Measurements from ENCODE around the gene KIF12. TPM values are rescaled to one million over a fixed set of nuclear protein-coding genes. Genes with fewer than 3 reads are reported as not detected.

KIF12 gene
- total and polyA plus RNA-seq, 2 experiments from 2014 or later, result 39.9 to 97.3 TPM

- Histone ChIP-seq H2AFZ (no peak overlapping the region), H3K4me3 (no peak overlapping the region), H3K36me3 (replicated peaks; ENCODE audit: insufficient read depth, low read depth) (no peaks in the 10 kb centered on the region), H3K27me3 (no peaks in the 10 kb centered on the region), H3K27ac (no peak overlapping the region), H3K4me2 (no peak overlapping the region), H3K9me2 (replicated peaks; ENCODE audit: insufficient read depth) (no peaks in the 10 kb centered on the region), H3K9me3 (ENCODE audit: low read depth) (no peaks in the 10 kb centered on the region), H3K4me1 (ENCODE audit: insufficient read depth) (peaks cover 7% of the 10 kb centered on the region), H3K79me2 (no peaks in the 10 kb centered on the region), H4K20me1 (ENCODE audit: insufficient read depth, poor library complexity, severe bottlenecking) (no peaks in the 10 kb centered on the region)
- WGBS (ENCODE audit: low lambda C conversion rate, missing lambda C conversion rate), result 85% methylated on average over 9 of the region's 9 CpGs
- DNase-seq (ENCODE audit: low spot score), result no peak
- TF ChIP-seq EZH2 (IDR thresholded peaks at IDR 0.05; ENCODE audit: borderline replicate concordance), result no peak
- TF ChIP-seq EZH2phosphoT487 (IDR thresholded peaks at IDR 0.05; ENCODE audit: low read depth, severe bottlenecking, unreplicated experiment), result no peak
- TF ChIP-seq, protein P1, sequence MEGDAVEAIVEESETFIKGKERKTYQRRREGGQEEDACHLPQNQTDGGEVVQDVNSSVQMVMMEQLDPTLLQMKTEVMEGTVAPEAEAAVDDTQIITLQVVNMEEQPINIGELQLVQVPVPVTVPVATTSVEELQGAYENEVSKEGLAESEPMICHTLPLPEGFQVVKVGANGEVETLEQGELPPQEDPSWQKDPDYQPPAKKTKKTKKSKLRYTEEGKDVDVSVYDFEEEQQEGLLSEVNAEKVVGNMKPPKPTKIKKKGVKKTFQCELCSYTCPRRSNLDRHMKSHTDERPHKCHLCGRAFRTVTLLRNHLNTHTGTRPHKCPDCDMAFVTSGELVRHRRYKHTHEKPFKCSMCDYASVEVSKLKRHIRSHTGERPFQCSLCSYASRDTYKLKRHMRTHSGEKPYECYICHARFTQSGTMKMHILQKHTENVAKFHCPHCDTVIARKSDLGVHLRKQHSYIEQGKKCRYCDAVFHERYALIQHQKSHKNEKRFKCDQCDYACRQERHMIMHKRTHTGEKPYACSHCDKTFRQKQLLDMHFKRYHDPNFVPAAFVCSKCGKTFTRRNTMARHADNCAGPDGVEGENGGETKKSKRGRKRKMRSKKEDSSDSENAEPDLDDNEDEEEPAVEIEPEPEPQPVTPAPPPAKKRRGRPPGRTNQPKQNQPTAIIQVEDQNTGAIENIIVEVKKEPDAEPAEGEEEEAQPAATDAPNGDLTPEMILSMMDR (IDR thresholded peaks at IDR 0.05; ENCODE audit: poor library complexity), result no peak
Observed at GRCh38 chr9:114060711-114061110, 38.4 kb downstream of the KIF12 start.

- H4K20me1 ChIP-seq (ENCODE audit: insufficient read depth, poor library complexity, severe bottlenecking), result no peaks in the 10 kb centered on the region
- DNase-seq (ENCODE audit: low spot score), result no peak
Observed at GRCh38 chr9:114060070-114060469, 39.0 kb downstream of the KIF12 start.

GRCh38 chr9:114059047-114059803 lies 39.9 kb downstream of the KIF12 start:
- H3K36me3 ChIP-seq (replicated peaks; ENCODE audit: insufficient read depth, low read depth), result no peaks in the 10 kb centered on the region
- H3K79me2 ChIP-seq, result no peaks in the 10 kb centered on the region
- no peak overlapping the region for H3K27ac ChIP-seq
- no peaks in the 10 kb centered on the region for H3K27me3 ChIP-seq
- no peak overlapping the region for H3K4me2 ChIP-seq
- H3K9me3 ChIP-seq (ENCODE audit: low read depth), result no peaks in the 10 kb centered on the region
- H3K4me1 ChIP-seq (ENCODE audit: insufficient read depth), result peaks cover 7% of the 10 kb centered on the region
- no peak overlapping the region for H3K4me3 ChIP-seq
- TF ChIP-seq EZH2phosphoT487 (IDR thresholded peaks at IDR 0.05; ENCODE audit: low read depth, severe bottlenecking, unreplicated experiment), result no peak
- TF ChIP-seq EZH2 (IDR thresholded peaks at IDR 0.05; ENCODE audit: borderline replicate concordance), result no peak
- TF ChIP-seq, protein P1 (IDR thresholded peaks at IDR 0.05; ENCODE audit: poor library complexity), result no peak
- DNase-seq (ENCODE audit: low spot score), result no peak
- 83% methylated on average over 8 of the region's 8 CpGs for WGBS (ENCODE audit: low lambda C conversion rate, missing lambda C conversion rate)
- no peaks in the 10 kb centered on the region for H4K20me1 ChIP-seq (ENCODE audit: insufficient read depth, poor library complexity, severe bottlenecking)
- H2AFZ ChIP-seq, result no peak overlapping the region
- no peaks in the 10 kb centered on the region for H3K9me2 ChIP-seq (replicated peaks; ENCODE audit: insufficient read depth)

More at GRCh38 chr9:114060070-114060469, 39.0 kb downstream of the KIF12 start:
- no peaks in the 10 kb centered on the region for H3K27me3 ChIP-seq
- peaks cover 7% of the 10 kb centered on the region for H3K4me1 ChIP-seq (ENCODE audit: insufficient read depth)
- H3K27ac ChIP-seq, result no peak overlapping the region
- no peaks in the 10 kb centered on the region for H3K9me3 ChIP-seq (ENCODE audit: low read depth)
- no peaks in the 10 kb centered on the region for H3K79me2 ChIP-seq
- no peaks in the 10 kb centered on the region for H3K9me2 ChIP-seq (replicated peaks; ENCODE audit: insufficient read depth)
- H3K36me3 ChIP-seq (replicated peaks; ENCODE audit: insufficient read depth, low read depth), result no peaks in the 10 kb centered on the region
- WGBS (ENCODE audit: low lambda C conversion rate, missing lambda C conversion rate), result 95% methylated on average over 8 of the region's 8 CpGs
- H3K4me2 ChIP-seq, result no peak overlapping the region
- H3K4me3 ChIP-seq, result no peak overlapping the region
- TF ChIP-seq EZH2 (IDR thresholded peaks at IDR 0.05; ENCODE audit: borderline replicate concordance), result no peak
- TF ChIP-seq EZH2phosphoT487 (IDR thresholded peaks at IDR 0.05; ENCODE audit: low read depth, severe bottlenecking, unreplicated experiment), result no peak
- TF ChIP-seq, protein P1 (IDR thresholded peaks at IDR 0.05; ENCODE audit: poor library complexity), result no peak
- no peak overlapping the region for H2AFZ ChIP-seq
